ENCODE results near the gene CHD2. TPM values are rescaled to one million over a fixed set of nuclear protein-coding genes. Genes with fewer than 3 reads are reported as not detected.

The CHD2 gene
- total RNA-seq, 1 experiment from 2014 or later: 81.8 TPM

DNA sequence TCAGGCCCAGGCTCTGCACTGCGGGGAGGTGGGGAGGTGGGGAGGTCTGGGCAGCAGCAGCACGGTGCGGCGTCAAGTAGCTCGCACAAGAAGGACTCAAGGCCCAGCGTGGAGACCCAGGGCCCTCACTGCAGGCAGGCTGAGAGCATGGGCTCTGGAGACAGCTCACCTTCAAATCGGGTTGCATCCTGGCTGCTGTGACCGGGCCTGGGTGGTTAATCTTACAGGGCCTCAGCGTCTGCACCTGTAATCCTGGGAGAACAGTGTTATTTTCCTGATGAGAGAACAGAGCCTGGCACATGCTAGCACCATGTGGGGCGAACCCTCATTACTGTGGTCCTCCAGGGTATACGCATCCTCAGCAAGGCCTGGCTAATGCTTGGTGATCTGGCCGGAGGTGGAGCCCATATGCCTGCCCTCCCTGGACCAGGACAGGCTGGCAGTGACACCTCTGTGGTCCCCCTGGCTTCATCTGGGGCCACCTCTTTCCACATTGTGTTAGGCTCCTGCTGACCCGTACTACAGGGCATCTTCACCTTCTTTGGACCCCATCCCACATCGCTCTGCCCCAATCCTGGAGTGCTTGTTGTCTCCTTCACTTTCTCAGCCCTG, 133.4 kb downstream of the CHD2 start:
- ATAC-seq (no peak), DNase-seq (ENCODE audit: low read depth, low spot score) (no peak)
- in situ Hi-C loops (cut with HindIII; ENCODE audit: low pct_unique_long_range_greater_than_20kb, low sequenced_read_pairs) (no loop called here), intact Hi-C loops (cut with micrococcal nuclease; ENCODE audit: unreplicated experiment) (loop anchor here (10.0 kb wide), 2 partner anchors 951 to 1291 kb away; no protein-coding TSS in a partner anchor)
- CTCF ChIA-PET: interaction anchor here (0.6 kb wide), 1 partner anchor 37 kb away, joined by 4 read pairs; no protein-coding TSS in a partner anchor
- POLR2A ChIA-PET: interaction anchor here (0.6 kb wide), 1 partner anchor 151 kb away, joined by 3 read pairs; no protein-coding TSS in a partner anchor
- TF ChIP-seq, protein P1, sequence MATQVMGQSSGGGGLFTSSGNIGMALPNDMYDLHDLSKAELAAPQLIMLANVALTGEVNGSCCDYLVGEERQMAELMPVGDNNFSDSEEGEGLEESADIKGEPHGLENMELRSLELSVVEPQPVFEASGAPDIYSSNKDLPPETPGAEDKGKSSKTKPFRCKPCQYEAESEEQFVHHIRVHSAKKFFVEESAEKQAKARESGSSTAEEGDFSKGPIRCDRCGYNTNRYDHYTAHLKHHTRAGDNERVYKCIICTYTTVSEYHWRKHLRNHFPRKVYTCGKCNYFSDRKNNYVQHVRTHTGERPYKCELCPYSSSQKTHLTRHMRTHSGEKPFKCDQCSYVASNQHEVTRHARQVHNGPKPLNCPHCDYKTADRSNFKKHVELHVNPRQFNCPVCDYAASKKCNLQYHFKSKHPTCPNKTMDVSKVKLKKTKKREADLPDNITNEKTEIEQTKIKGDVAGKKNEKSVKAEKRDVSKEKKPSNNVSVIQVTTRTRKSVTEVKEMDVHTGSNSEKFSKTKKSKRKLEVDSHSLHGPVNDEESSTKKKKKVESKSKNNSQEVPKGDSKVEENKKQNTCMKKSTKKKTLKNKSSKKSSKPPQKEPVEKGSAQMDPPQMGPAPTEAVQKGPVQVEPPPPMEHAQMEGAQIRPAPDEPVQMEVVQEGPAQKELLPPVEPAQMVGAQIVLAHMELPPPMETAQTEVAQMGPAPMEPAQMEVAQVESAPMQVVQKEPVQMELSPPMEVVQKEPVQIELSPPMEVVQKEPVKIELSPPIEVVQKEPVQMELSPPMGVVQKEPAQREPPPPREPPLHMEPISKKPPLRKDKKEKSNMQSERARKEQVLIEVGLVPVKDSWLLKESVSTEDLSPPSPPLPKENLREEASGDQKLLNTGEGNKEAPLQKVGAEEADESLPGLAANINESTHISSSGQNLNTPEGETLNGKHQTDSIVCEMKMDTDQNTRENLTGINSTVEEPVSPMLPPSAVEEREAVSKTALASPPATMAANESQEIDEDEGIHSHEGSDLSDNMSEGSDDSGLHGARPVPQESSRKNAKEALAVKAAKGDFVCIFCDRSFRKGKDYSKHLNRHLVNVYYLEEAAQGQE (IDR thresholded peaks at IDR 0.05; ENCODE audit: insufficient read depth in 1 of 2, low read depth in 2 of 2, low read length in 1 of 2): no peak
- TF ChIP-seq, protein P2, sequence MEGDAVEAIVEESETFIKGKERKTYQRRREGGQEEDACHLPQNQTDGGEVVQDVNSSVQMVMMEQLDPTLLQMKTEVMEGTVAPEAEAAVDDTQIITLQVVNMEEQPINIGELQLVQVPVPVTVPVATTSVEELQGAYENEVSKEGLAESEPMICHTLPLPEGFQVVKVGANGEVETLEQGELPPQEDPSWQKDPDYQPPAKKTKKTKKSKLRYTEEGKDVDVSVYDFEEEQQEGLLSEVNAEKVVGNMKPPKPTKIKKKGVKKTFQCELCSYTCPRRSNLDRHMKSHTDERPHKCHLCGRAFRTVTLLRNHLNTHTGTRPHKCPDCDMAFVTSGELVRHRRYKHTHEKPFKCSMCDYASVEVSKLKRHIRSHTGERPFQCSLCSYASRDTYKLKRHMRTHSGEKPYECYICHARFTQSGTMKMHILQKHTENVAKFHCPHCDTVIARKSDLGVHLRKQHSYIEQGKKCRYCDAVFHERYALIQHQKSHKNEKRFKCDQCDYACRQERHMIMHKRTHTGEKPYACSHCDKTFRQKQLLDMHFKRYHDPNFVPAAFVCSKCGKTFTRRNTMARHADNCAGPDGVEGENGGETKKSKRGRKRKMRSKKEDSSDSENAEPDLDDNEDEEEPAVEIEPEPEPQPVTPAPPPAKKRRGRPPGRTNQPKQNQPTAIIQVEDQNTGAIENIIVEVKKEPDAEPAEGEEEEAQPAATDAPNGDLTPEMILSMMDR (IDR thresholded peaks at IDR 0.05): no peak
- TF ChIP-seq TCF7L2 (IDR thresholded peaks at IDR 0.05; ENCODE audit: low read depth, low read length): no peak
- TF ChIP-seq POLR2AphosphoS5 (IDR thresholded peaks at IDR 0.05; ENCODE audit: low read depth, low read length): no peak
- no peak for TF ChIP-seq SIN3A (IDR thresholded peaks at IDR 0.05; ENCODE audit: borderline replicate concordance, insufficient read depth, low read depth, low read length)
- H3K36me3 ChIP-seq (ENCODE audit: control insufficient read depth, insufficient read depth, low read length): no peaks in the 10 kb centered on the region
- no peaks in the 10 kb centered on the region for H3K9me3 ChIP-seq (ENCODE audit: control insufficient read depth, insufficient read depth, low read depth, low read length)
- H3K4me3 ChIP-seq (ENCODE audit: low read depth in 2 of 2, low read length in 2 of 2): no peak overlapping the region
- no peaks in the 10 kb centered on the region for H3K27me3 ChIP-seq (ENCODE audit: control insufficient read depth, insufficient read depth, low read length)
- no TSS peak for BruUV-seq (replicated peaks)
- H3K27ac ChIP-seq (ENCODE audit: low read length): no peak overlapping the region
- H3K4me1 ChIP-seq (ENCODE audit: control insufficient read depth, insufficient read depth, low read length): peaks cover 21% of the 10 kb centered on the region

DNA sequence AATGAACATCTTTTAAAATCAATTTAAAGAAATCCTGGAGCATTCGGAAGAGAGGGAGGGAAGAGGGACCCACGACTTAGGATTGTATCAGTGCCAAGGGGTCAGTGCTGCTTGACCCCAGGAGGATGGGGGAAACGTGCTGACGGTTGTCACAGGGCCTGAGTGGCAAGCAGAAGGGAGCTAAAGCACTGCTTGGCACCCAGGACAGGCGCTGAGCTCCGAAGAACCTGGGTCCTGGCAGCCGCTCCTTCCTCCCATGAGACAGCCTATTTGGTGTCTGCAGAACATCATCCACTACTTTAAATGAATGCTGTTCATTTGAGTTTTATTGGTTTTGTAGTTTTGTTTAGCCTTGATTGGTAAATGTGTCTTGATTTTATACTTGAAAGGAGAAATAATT, 134.4 kb downstream of the CHD2 start:
- H3K4me3 ChIP-seq (ENCODE audit: low read depth in 2 of 2, low read length in 2 of 2): no peak overlapping the region
- intact Hi-C loops (cut with micrococcal nuclease; ENCODE audit: unreplicated experiment): loop anchor here (10.0 kb wide), 2 partner anchors 950 to 1290 kb away; no protein-coding TSS in a partner anchor
- H3K36me3 ChIP-seq (ENCODE audit: control insufficient read depth, insufficient read depth, low read length): no peaks in the 10 kb centered on the region
- ATAC-seq: no peak
- ChIA-PET POLR2A (interaction anchor here (0.6 kb wide), 1 partner anchor 514 kb away, joined by 3 read pairs; no protein-coding TSS in a partner anchor), CTCF (no interaction called here)
- H3K9me3 ChIP-seq (ENCODE audit: control insufficient read depth, insufficient read depth, low read depth, low read length): no peaks in the 10 kb centered on the region
- in situ Hi-C loops (cut with HindIII; ENCODE audit: low pct_unique_long_range_greater_than_20kb, low sequenced_read_pairs): no loop called here
- TF ChIP-seq SIN3A (IDR thresholded peaks at IDR 0.05; ENCODE audit: borderline replicate concordance, insufficient read depth, low read depth, low read length) (no peak), TCF7L2 (IDR thresholded peaks at IDR 0.05; ENCODE audit: low read depth, low read length) (no peak), POLR2AphosphoS5 (IDR thresholded peaks at IDR 0.05; ENCODE audit: low read depth, low read length) (no peak)
- TF ChIP-seq, protein P2 (IDR thresholded peaks at IDR 0.05): no peak
- TF ChIP-seq, protein P1 (IDR thresholded peaks at IDR 0.05; ENCODE audit: insufficient read depth in 1 of 2, low read depth in 2 of 2, low read length in 1 of 2): no peak
- peaks cover 12% of the 10 kb centered on the region for H3K4me1 ChIP-seq (ENCODE audit: control insufficient read depth, insufficient read depth, low read length)
- no peak for DNase-seq (ENCODE audit: low read depth, low spot score)
- no TSS peak for BruUV-seq (replicated peaks)
- no peaks in the 10 kb centered on the region for H3K27me3 ChIP-seq (ENCODE audit: control insufficient read depth, insufficient read depth, low read length)
- no peak overlapping the region for H3K27ac ChIP-seq (ENCODE audit: low read length)
